ENCODE results near the gene TPRG1L.
A peak's percentile ranks its signal among the peaks of the same experiment; 100 is the strongest.

TPRG1L gene

GRCh38 chr1:3651930-3652547 lies 27.2 kb downstream of the TPRG1L start, which contains the start of gene TP73:
Gene TP73, plus strand, starts transcription at chr1:3652516. Its CDS starts 29,850 bp downstream, at chr1:3682366.
- Histone ChIP-seq H3K27ac (ENCODE audit: insufficient read depth, low read length, poor library complexity, severe bottlenecking) (no peak within 1 kb of the TSS), H3K27me3 (replicated peaks; ENCODE audit: control insufficient read depth, insufficient read depth, low read length, poor library complexity, severe bottlenecking) (peaks cover 32% of the 10 kb centered on the region), H3K36me3 (ENCODE audit: control insufficient read depth, insufficient read depth, low read length) (peaks cover 3% of the 10 kb centered on the region), H3K9me3 (ENCODE audit: control insufficient read depth, low read length) (no peaks in the 10 kb centered on the region), H3K4me1 (ENCODE audit: control insufficient read depth, insufficient read depth, low read length, poor library complexity, severe bottlenecking) (peaks cover 35% of the 10 kb centered on the region), H3K4me3 (ENCODE audit: insufficient read depth, low read depth, low read length, poor library complexity, severe bottlenecking) (peak within 1 kb of the TSS; percentile 34)
- no peak for DNase-seq

GRCh38 chr1:3652548-3653285 lies 27.9 kb downstream of the TPRG1L start:
- Histone ChIP-seq H3K36me3 (ENCODE audit: control insufficient read depth, insufficient read depth, low read length) (no peaks in the 10 kb centered on the region), H3K4me3 (ENCODE audit: insufficient read depth, low read depth, low read length, poor library complexity, severe bottlenecking) (peak overlapping the region; percentile 34), H3K27me3 (replicated peaks; ENCODE audit: control insufficient read depth, insufficient read depth, low read length, poor library complexity, severe bottlenecking) (peaks cover 32% of the 10 kb centered on the region), H3K27ac (ENCODE audit: insufficient read depth, low read length, poor library complexity, severe bottlenecking) (no peak overlapping the region), H3K4me1 (ENCODE audit: control insufficient read depth, insufficient read depth, low read length, poor library complexity, severe bottlenecking) (peaks cover 35% of the 10 kb centered on the region), H3K9me3 (ENCODE audit: control insufficient read depth, low read length) (no peaks in the 10 kb centered on the region)
- no peak for DNase-seq

- Histone ChIP-seq H3K4me1 (ENCODE audit: control insufficient read depth, insufficient read depth, low read length, poor library complexity, severe bottlenecking) (peaks cover 35% of the 10 kb centered on the region), H3K4me3 (ENCODE audit: insufficient read depth, low read depth, low read length, poor library complexity, severe bottlenecking) (no peak overlapping the region), H3K36me3 (ENCODE audit: control insufficient read depth, insufficient read depth, low read length) (no peaks in the 10 kb centered on the region), H3K9me3 (ENCODE audit: control insufficient read depth, low read length) (no peaks in the 10 kb centered on the region), H3K27ac (ENCODE audit: insufficient read depth, low read length, poor library complexity, severe bottlenecking) (no peak overlapping the region), H3K27me3 (replicated peaks; ENCODE audit: control insufficient read depth, insufficient read depth, low read length, poor library complexity, severe bottlenecking) (peaks cover 32% of the 10 kb centered on the region)
- DNase-seq, result no peak
These were observed 28.4 kb downstream of the TPRG1L start for GRCh38 chr1:3653286-3653618.

- Histone ChIP-seq H3K27ac (ENCODE audit: insufficient read depth, low read length, poor library complexity, severe bottlenecking) (no peak overlapping the region), H3K36me3 (ENCODE audit: control insufficient read depth, insufficient read depth, low read length) (no peaks in the 10 kb centered on the region), H3K4me3 (ENCODE audit: insufficient read depth, low read depth, low read length, poor library complexity, severe bottlenecking) (no peak overlapping the region), H3K27me3 (replicated peaks; ENCODE audit: control insufficient read depth, insufficient read depth, low read length, poor library complexity, severe bottlenecking) (peaks cover 32% of the 10 kb centered on the region), H3K4me1 (ENCODE audit: control insufficient read depth, insufficient read depth, low read length, poor library complexity, severe bottlenecking) (peaks cover 24% of the 10 kb centered on the region), H3K9me3 (ENCODE audit: control insufficient read depth, low read length) (no peaks in the 10 kb centered on the region)
- DNase-seq, result no peak
These were observed 29.9 kb downstream of the TPRG1L start for GRCh38 chr1:3654549-3655281.

GRCh38 chr1:3656450-3657095 lies 31.8 kb downstream of the TPRG1L start:
- no peak for DNase-seq
- H3K36me3 ChIP-seq (ENCODE audit: control insufficient read depth, insufficient read depth, low read length), result no peaks in the 10 kb centered on the region
- H3K27ac ChIP-seq (ENCODE audit: insufficient read depth, low read length, poor library complexity, severe bottlenecking), result no peak overlapping the region
- no peaks in the 10 kb centered on the region for H3K9me3 ChIP-seq (ENCODE audit: control insufficient read depth, low read length)
- peaks cover 19% of the 10 kb centered on the region for H3K27me3 ChIP-seq (replicated peaks; ENCODE audit: control insufficient read depth, insufficient read depth, low read length, poor library complexity, severe bottlenecking)
- peaks cover 12% of the 10 kb centered on the region for H3K4me1 ChIP-seq (ENCODE audit: control insufficient read depth, insufficient read depth, low read length, poor library complexity, severe bottlenecking)
- no peak overlapping the region for H3K4me3 ChIP-seq (ENCODE audit: insufficient read depth, low read depth, low read length, poor library complexity, severe bottlenecking)

- Histone ChIP-seq H3K27me3 (replicated peaks; ENCODE audit: control insufficient read depth, insufficient read depth, low read length, poor library complexity, severe bottlenecking) (peaks cover 16% of the 10 kb centered on the region), H3K27ac (ENCODE audit: insufficient read depth, low read length, poor library complexity, severe bottlenecking) (no peak overlapping the region)
These were observed 32.3 kb downstream of the TPRG1L start for GRCh38 chr1:3657096-3657475.

GRCh38 chr1:3657578-3658230 lies 32.9 kb downstream of the TPRG1L start:
- DNase-seq, result no peak
- H3K9me3 ChIP-seq (ENCODE audit: control insufficient read depth, low read length), result no peaks in the 10 kb centered on the region
- H3K36me3 ChIP-seq (ENCODE audit: control insufficient read depth, insufficient read depth, low read length), result no peaks in the 10 kb centered on the region
- H3K4me1 ChIP-seq (ENCODE audit: control insufficient read depth, insufficient read depth, low read length, poor library complexity, severe bottlenecking), result peaks cover 3% of the 10 kb centered on the region
- H3K27ac ChIP-seq (ENCODE audit: insufficient read depth, low read length, poor library complexity, severe bottlenecking), result no peak overlapping the region
- H3K27me3 ChIP-seq (replicated peaks; ENCODE audit: control insufficient read depth, insufficient read depth, low read length, poor library complexity, severe bottlenecking), result peaks cover 14% of the 10 kb centered on the region
- no peak overlapping the region for H3K4me3 ChIP-seq (ENCODE audit: insufficient read depth, low read depth, low read length, poor library complexity, severe bottlenecking)

More at GRCh38 chr1:3657096-3657475, 32.3 kb downstream of the TPRG1L start:
- no peak for DNase-seq
- Histone ChIP-seq H3K9me3 (ENCODE audit: control insufficient read depth, low read length) (no peaks in the 10 kb centered on the region), H3K4me3 (ENCODE audit: insufficient read depth, low read depth, low read length, poor library complexity, severe bottlenecking) (no peak overlapping the region), H3K36me3 (ENCODE audit: control insufficient read depth, insufficient read depth, low read length) (no peaks in the 10 kb centered on the region), H3K4me1 (ENCODE audit: control insufficient read depth, insufficient read depth, low read length, poor library complexity, severe bottlenecking) (peaks cover 7% of the 10 kb centered on the region)

- H3K36me3 ChIP-seq (ENCODE audit: control insufficient read depth, insufficient read depth, low read length), result no peaks in the 10 kb centered on the region
- H3K27ac ChIP-seq (ENCODE audit: insufficient read depth, low read length, poor library complexity, severe bottlenecking), result no peak overlapping the region
- DNase-seq, result no peak
- no peak overlapping the region for H3K4me3 ChIP-seq (ENCODE audit: insufficient read depth, low read depth, low read length, poor library complexity, severe bottlenecking)
- H3K27me3 ChIP-seq (replicated peaks; ENCODE audit: control insufficient read depth, insufficient read depth, low read length, poor library complexity, severe bottlenecking), result peaks cover 9% of the 10 kb centered on the region
- no peaks in the 10 kb centered on the region for H3K4me1 ChIP-seq (ENCODE audit: control insufficient read depth, insufficient read depth, low read length, poor library complexity, severe bottlenecking)
- no peaks in the 10 kb centered on the region for H3K9me3 ChIP-seq (ENCODE audit: control insufficient read depth, low read length)
These were observed 33.4 kb downstream of the TPRG1L start for GRCh38 chr1:3658231-3658615.

- H3K4me1 ChIP-seq (ENCODE audit: control insufficient read depth, insufficient read depth, low read length, poor library complexity, severe bottlenecking), result no peaks in the 10 kb centered on the region
- no peak overlapping the region for H3K4me3 ChIP-seq (ENCODE audit: insufficient read depth, low read depth, low read length, poor library complexity, severe bottlenecking)
- no peak for DNase-seq
- H3K9me3 ChIP-seq (ENCODE audit: control insufficient read depth, low read length), result no peaks in the 10 kb centered on the region
- no peaks in the 10 kb centered on the region for H3K27me3 ChIP-seq (replicated peaks; ENCODE audit: control insufficient read depth, insufficient read depth, low read length, poor library complexity, severe bottlenecking)
- no peak overlapping the region for H3K27ac ChIP-seq (ENCODE audit: insufficient read depth, low read length, poor library complexity, severe bottlenecking)
- H3K36me3 ChIP-seq (ENCODE audit: control insufficient read depth, insufficient read depth, low read length), result no peaks in the 10 kb centered on the region
These were observed 34.3 kb downstream of the TPRG1L start for GRCh38 chr1:3659093-3659492.

Measured in effector memory CD4-positive, alpha-beta T cell (primary cell).